ENCODE measurements around the gene KNL1. TPM values are rescaled to one million over a fixed set of nuclear protein-coding genes. Genes with fewer than 3 reads are reported as not detected.
"Not testable (repeated sequence)": the region's sequence is repeated elsewhere in the genome, so short reads cannot be mapped to it uniquely, and the experiment has no call there.

KNL1 gene, protein sequence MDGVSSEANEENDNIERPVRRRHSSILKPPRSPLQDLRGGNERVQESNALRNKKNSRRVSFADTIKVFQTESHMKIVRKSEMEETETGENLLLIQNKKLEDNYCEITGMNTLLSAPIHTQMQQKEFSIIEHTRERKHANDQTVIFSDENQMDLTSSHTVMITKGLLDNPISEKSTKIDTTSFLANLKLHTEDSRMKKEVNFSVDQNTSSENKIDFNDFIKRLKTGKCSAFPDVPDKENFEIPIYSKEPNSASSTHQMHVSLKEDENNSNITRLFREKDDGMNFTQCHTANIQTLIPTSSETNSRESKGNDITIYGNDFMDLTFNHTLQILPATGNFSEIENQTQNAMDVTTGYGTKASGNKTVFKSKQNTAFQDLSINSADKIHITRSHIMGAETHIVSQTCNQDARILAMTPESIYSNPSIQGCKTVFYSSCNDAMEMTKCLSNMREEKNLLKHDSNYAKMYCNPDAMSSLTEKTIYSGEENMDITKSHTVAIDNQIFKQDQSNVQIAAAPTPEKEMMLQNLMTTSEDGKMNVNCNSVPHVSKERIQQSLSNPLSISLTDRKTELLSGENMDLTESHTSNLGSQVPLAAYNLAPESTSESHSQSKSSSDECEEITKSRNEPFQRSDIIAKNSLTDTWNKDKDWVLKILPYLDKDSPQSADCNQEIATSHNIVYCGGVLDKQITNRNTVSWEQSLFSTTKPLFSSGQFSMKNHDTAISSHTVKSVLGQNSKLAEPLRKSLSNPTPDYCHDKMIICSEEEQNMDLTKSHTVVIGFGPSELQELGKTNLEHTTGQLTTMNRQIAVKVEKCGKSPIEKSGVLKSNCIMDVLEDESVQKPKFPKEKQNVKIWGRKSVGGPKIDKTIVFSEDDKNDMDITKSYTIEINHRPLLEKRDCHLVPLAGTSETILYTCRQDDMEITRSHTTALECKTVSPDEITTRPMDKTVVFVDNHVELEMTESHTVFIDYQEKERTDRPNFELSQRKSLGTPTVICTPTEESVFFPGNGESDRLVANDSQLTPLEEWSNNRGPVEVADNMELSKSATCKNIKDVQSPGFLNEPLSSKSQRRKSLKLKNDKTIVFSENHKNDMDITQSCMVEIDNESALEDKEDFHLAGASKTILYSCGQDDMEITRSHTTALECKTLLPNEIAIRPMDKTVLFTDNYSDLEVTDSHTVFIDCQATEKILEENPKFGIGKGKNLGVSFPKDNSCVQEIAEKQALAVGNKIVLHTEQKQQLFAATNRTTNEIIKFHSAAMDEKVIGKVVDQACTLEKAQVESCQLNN (N-terminal part only)
- total RNA-seq: 7.5 and 37.5 TPM in 2 replicates

DNA sequence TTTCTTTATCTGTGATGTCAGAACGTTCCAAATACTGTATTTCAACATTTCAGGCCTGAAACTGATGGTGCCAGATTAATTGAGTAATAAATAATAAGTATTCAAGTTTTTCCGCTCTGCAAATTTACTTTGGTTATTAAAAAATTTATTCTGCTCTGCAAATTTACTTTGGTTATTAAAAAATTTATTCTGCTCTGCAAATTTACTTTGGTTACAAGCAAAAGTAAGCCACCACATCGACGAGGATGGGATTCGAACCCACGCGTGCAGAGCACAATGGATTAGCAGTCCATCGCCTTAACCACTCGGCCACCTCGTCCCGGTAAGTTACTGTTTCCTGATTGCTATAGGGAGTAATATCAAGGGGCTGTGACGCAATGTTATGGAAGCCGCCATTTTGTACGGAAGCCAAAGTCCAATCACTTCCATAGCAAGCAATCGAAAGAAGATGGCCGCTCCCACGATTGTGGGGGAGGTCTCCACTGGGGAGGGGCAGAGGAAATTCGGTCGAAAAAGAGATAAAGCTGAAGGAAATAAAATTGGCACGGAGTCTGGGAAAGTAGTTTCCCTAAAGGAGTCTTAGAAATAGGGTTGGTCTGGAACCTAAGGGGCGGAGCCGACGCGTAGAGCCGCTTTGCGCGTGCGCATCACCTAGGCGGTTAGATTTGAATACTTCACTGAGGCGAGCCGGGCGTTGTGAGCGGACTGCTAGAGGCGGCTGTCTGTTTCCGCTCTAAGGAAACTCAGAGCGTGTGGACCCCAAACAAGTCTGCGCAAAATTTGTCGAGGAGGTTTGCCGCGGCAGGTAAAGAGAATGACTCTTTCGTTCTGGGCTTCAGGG, at the start of gene KNL1:
Gene KNL1 (plus strand): TSS at position 662 of the 841 bp plus-strand sequence. CDS start 8,683 bp downstream, outside the sequence.
- DNase-seq: peak; percentile 97

DNA sequence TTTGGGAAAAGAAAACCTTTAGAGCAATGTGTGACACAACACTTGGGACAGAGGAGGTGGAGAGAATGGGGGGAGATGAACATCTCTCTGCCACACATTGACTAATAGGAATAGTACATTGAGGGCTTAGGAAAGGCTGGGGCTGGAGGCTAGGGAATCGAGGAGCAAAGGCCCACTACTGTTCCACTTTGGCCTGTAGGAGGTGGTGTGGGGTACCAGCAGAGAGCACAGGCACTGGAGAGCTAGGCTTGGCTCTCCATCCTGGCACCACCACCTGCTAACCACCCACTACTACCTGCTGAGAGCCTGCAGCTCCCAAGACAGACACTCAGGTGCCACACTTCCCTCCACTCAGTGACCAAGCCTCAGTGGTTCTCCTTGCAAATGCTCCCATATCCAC, 48.6 kb upstream of the KNL1 start:
- no peak for DNase-seq

DNA sequence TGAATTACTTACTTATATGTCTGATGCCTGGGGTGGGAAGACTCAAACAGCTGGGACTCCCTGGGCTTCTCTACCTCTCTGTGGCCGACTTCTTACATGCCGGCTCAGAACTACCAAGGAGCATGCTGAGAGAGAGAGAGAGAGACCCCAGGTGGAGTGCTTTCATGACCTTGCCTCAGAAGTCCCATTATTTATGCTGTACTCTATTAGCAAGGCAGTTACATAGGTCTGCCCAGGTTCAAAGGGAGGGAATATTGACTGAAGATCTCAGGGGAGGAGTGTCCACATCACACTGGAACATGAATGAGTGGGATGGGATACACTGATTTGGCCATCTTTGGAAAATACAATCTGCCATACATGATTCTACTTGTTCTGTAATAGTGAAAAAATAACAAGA, 45.4 kb upstream of the KNL1 start:
- DNase-seq: no peak

DNA sequence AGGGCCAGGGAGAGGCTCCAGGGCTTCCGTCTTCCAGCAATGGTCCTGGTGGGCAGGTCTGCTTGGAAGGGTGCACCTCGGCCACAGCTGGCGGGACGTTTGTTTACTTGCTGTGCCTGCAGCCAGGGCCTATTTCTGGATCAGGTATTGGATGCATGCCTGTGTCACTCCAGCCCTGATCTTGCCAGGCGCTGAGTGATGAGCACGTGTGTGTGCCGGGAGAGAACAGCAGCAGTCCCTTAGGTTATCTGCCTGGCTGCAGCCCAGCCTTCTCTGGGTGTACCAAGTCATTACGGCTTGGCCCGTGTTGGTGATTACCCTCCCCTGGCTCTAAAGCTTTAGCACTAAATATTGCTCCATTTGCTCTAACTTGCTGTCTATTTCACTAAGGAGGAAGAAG, 44.2 kb upstream of the KNL1 start:
- DNase-seq: no peak

DNA sequence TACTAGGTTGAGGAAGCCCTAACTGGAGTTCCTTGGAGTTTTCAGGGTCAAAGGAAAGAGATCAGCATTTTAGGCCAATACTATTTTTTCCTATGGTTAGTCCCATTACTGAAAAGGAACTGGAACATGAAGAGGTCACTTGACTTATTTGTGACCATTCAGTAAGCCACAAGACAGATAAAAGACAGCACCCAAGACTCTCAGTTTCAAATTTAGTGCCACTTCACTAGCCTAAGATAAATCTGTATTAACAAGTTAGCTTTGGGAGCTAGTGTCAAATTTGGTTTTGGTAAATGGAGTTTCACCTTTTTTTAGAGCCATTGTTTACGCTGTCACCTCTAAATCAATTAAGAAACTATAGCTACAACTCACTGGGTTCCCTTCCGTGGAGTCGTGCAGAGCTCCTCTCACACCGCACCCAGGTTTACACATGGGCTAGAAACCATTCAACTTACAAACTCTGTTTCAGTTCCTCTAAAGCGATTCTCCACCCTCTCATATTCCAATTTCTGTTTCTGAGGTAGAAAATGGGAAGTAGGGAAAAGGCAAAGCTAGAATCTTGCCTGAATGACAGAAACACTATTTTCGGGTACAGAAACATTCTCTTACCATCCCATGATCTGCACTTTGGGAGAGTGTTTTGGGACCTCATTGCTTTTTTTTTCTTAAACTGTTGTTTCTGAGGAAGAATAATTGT, 43.6 kb upstream of the KNL1 start:
- DNase-seq: no peak

DNA sequence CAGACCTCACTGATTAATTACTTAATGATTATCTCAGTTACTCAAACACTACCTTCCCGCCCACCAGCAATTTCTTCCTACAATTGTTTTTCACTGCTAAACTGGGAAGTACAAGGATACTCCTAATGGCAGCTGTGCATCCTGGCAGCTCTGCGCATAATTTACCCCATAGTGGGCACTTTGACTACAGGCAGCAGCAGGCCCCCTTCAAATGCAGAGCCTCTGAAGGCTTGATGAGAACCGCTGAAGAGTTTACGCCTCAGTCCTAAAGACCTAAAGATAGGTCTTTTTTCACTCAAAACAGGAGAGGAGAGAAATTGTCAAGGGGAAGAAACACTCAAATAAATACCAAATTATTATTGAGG, 39.9 kb upstream of the KNL1 start:
- DNase-seq: peak; percentile 43

DNA sequence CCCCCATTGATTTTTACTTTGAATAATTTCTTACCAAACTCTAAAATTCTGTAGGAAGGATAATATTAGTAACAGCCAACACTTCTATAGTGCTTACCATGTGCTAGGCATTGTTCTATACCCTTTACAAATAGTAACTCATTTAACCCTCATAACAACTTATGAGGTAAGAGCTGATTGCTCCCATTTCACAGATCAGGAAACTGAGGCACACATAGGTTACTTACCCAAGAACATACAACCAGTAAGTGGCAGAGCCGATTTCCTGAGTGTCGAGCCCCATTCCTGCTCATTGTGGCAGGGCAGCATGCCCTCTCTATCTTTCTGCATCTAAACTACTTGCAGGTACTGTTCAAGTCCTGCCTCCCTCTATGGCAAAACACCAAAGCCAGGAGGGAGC, 38.2 kb upstream of the KNL1 start:
- no peak for DNase-seq

DNA sequence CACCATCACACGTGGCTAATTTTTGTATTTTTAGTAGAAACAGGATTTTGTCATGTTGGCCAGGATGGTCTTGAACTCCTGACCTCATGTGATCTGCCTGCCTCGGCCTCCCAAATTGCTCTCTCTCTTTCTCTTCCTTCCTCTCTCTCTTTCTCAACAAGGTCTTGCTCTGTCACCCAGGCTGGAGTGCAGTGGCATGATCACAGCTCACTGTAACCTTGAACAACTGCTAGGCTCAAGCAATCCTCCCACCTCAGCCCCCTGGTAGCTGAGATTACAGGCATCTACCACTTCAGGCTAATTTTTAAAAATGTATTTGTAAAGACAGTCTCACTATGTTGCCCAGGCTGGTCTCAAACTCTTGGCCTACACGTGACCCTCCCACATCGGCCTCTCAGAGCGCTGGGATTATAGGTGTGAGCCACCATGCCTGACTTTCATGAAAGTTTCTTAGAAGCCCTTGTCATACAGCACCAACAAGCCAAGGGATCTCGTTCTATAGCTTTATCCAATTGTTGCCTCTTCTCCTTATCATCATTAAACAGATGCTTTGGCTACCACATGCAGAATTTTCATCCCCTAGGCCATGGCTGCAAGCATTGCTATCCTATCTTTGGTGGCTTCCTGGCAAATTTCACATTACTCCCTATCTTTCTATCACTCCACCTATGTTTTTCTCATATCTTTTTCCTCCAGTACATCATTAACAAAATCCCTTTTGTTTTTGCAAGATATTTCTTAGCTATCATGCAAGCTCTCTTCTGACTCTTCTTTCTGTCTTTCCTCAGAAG, 34.9 kb upstream of the KNL1 start:
- DNase-seq: no peak

DNA sequence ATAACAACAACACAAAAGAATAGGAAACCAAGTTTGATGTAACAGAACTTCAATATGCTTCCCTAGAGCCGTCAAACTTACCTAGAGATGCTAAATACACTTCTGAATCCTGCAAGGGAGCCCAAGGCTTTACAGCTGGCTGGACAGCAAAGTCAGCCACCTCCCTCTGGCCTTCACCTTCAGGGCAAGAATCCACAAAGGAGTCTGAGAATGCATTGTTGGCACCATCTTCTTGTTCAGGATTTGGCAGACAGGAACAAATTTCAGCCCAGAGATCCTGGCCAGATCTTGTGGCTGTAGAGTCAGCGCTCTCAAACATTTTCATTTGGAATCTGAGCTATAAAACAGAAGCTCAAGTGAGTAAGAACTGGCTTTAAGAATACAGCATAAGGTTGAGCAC, 31.4 kb upstream of the KNL1 start:
- no peak for DNase-seq

DNA sequence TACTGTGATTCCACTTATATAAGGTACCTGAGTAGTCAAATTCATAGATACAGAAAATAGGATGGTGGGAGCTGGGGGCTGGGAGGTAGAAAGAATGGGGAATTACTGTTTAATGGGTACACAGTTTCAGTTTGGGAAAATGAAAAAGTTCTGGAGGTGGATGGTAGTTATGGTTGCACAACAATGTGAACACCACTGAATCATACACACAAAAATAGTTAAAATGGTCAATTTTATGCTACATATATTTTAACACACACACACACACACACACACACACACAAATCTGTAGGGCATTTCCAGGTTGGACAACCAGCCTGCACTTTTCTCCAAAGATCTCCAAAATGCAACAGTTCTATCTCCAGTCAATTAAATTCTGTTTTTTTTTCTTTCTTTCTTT, 30.6 kb upstream of the KNL1 start:
- DNase-seq: no peak

DNA sequence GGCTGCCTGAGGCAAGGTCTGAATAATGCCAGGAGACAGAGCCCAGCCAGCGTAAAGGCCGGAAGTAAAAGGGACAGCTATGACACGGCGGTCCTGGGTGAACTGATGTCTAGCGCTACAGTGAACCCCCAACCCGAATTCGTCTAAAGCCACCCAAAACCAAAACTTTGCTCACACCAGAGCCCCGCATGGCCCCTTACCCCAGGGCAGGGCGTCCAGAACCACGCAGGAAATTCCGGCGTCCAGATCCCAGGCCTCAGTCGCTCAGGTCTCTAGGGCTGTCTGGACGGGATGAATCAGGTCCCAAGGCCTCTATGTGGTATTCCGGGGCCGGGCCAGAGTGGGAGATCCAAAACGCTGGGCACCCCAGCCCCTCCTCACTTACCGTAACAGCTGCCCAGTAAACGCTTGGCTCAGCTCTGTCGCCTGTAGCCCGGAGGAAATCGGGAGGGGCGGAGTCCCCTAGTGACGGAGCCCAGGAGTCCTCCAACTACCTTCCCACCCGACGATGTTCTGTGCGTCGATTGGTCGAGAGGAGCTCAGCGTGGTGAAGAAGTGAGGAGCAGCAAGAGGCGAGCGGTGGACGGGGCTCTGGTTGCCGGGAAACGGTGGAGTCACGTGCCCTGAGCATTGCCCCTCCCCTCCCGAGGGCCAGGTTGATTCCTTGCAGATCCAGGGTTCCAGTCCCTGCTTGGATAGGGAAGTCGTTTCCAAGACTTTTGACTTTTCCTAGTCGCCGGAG, 29.3 kb upstream of the KNL1 start, which contains the start of gene CCDC32:
Gene CCDC32 (minus strand): TSS at position 452 of the 742 bp plus-strand sequence. CDS start 2,027 bp downstream, outside the sequence.
- DNase-seq: peak; percentile 99

DNA sequence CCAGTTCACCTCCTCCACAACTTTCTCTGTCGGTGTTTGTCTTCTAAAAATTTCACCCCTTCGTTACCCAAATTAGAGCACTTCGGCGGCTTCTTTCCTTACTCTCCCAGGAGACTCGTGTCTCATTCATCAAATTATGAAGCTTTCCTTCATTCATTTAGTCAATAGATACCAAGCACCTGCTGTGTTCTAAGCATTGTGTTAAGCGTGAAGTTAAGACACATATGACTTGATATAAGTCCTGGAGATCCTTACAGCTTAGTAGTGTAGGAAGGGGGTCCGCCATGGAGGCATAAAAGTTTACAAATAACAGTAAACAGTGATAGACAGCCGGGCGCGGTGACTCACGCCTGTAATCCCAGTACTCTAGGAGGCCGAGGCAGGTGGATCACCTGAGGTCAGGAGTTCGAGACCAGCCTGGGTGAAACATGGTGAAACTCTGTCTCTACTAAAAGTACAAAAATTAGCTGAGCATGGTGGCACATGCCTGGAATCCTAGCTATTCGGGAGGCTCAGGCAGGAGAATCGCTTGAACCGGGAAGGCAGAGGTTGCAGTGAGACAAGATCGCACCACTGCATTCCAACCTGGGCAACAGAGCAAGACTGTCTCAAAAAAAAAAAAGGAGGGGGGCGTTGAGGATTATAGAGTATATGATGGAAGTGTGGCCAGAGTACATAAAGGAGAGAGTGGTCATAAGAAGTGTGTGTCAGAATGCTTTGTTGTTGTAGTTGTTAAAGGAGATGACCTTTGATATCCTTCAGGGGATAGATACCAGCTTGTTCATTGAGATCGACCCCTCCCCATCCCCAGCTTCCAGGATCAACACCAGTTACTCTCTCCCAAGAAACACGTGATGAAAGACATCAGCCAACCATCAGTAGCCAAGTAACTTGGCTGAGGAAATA, 28.5 kb upstream of the KNL1 start:
- DNase-seq: peak; percentile 5

DNA sequence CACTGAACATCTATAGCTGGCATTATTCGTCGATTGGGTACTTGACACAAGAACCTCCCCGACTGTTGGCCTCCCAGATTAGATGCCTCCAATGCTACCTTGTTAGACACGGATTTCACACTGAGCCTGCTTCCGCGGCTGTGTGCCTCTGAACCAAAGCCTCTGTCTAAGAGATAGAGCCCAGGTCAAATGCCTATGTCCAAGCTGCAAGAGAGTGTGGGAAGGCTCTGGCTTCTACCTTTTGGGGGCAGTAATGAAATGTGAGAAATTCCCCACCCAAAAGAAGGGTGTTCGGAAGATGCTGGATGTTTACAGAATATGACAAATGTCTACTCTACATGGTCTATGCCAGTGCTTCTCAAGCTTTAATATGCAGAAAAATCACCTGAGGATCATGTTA, 26.9 kb upstream of the KNL1 start:
- DNase-seq: peak; percentile 33

DNA sequence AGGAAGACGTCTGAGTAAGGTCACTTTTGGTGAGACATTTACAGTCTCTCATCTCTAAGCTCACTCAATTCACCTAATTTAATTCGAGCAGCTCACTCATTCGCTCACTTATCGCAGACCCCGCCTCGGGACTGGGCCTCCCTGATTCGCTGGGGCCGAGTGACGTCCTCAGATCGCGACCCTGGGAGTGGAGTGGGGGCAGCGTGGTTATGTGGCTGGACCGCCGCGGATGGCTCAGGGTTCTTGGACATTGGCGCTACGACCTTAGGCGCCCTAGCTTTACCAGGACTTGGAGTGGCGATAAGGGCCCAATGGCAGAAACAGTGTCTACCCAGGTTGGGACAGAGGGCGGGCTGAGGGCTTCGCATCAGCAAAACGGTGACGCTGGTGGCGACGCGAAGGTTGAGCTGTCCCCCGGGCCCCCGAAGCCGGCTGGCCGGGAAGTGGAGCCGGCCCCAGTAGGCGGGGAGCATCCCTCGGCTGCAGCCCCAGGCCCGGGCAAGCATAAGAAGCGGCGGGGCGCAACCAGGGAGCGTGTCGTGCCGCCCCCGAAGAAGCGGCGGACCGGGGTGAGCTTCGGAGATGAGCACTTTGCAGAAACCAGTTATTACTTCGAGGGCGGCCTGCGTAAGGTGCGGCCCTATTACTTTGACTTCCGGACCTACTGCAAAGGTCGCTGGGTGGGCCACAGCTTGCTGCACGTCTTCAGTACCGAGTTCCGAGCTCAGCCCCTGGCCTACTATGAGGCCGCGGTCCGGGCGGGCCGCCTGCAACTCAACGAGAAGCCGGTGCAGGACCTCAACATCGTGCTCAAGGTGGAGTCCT, 24.7 kb upstream of the KNL1 start, which contains the start of gene RPUSD2:
Gene RPUSD2 (plus strand): TSS at position 171 of the 825 bp plus-strand sequence. CDS start 39 bp downstream, at position 210.
- DNase-seq: peak; percentile 95

DNA sequence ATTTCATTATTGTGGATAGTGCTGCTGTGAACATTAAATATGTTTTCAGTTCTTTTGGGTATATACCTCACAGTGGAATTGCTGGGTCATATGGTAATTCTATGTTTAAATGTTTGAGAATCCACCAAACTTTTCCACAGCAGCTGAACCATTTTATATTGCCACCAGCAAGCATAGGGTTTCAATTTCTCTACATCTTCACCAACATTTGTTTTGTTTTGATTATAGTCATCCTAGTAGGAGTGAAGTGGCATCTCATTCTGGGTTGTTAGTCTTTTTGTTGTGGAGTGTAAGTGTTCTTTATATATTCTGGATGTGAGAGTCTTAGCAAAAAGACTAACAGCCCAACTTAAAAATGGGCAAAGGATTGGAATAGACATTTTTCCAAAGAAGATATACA, 18.9 kb upstream of the KNL1 start:
- no peak for DNase-seq

DNA sequence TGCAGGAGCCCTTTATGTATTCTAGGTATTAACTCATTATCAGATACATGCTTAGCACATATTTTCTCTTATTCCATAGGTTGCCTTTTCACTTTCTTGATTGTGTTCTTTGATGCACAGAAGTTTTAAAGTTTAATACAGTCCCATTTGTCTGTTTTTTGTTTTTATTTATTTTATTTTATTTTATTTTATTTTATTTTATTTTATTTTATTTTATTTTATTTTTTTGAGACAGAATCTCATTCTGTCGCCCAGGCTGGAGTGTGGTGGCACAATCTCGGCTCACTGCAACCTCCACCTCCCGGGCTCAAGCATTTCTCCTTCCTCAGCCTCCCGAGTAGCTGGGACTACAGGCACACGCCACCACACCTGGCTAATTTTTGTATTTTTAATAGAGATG, 17.1 kb upstream of the KNL1 start:
- DNase-seq: not testable (repeated sequence)

DNA sequence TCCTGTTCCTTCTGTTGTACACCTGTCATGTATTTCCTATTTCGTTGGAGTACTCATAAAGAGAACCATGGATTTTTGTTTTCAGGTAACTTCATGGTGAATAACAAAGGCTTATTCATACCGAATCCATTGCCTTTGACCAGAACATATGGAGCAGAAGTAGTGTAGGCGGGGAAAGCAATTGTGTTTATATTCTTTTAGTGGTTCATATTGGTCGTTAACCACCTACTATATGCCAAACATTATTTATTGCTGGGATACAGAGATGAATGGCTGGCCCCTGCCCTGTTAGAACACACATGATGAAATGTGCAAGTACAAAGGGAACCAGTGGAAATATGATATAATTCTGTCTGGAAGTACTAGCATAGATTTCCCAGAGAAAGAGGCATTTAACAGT, 15.2 kb upstream of the KNL1 start:
- DNase-seq: no peak

Data from dermis blood vessel endothelial cell (primary cell).